Activated CD4-positive, CD25-positive, alpha-beta regulatory T cell treated with anti-CD3 and anti-CD28 coated beads, Interleukin-2, amount 50 U/mL, for 24 hours (primary cell): ENCODE data around the gene BRWD1.

Source experiments
- ATAC-seq, 2 donors: fragments of 150-1000 bp; cut with Tn5 transposase; one replicate each; pipeline ENCODE4 v1.10.0; 2021; ENCODE audit warnings: mild to moderate bottlenecking in 1 of 2, moderate library complexity in 1 of 2

BRWD1 gene

GRCh38 chr21:39326607-39327307 is 13.3 kb upstream of the BRWD1 start:
- ATAC-seq: no peak

- no peak for ATAC-seq
Measured at GRCh38 chr21:39325458-39325857, 12.0 kb upstream of the BRWD1 start.

GRCh38 chr21:39321424-39321823 is 8.0 kb upstream of the BRWD1 start:
- no peak for ATAC-seq

GRCh38 chr21:39319814-39320332 is 6.4 kb upstream of the BRWD1 start:
- no peak for ATAC-seq

GRCh38 chr21:39319251-39319756 is 5.9 kb upstream of the BRWD1 start:
- ATAC-seq: no peak

- no peak for ATAC-seq
Measured at GRCh38 chr21:39318091-39318959, 4.9 kb upstream of the BRWD1 start.

GRCh38 chr21:39317134-39318090 is 4.0 kb upstream of the BRWD1 start:
- ATAC-seq: no peak

GRCh38 chr21:39316729-39317128 is 3.3 kb upstream of the BRWD1 start:
- no peak for ATAC-seq

- peak; percentile 22 to 37 for ATAC-seq
Measured at GRCh38 chr21:39315603-39316445, 2.4 kb upstream of the BRWD1 start.

- ATAC-seq: peak; percentile 9 to 24
Measured at GRCh38 chr21:39314143-39315027, 953 bp upstream of the BRWD1 start.

- ATAC-seq: peak in 1 of 2 donors; percentile 1
Measured at GRCh38 chr21:39313042-39313570, 326 bp downstream of the BRWD1 start.

GRCh38 chr21:39312112-39313041 is 1.1 kb downstream of the BRWD1 start:
- peak; percentile 82 to 86 for ATAC-seq

GRCh38 chr21:39311164-39311563 is 2.3 kb downstream of the BRWD1 start:
- no peak for ATAC-seq

GRCh38 chr21:39307466-39307865 is 6.0 kb downstream of the BRWD1 start:
- ATAC-seq: no peak

- no peak for ATAC-seq
Measured at GRCh38 chr21:39300587-39300986, 12.8 kb downstream of the BRWD1 start.

GRCh38 chr21:39296891-39297290 is 16.5 kb downstream of the BRWD1 start:
- no peak for ATAC-seq

GRCh38 chr21:39288987-39289386 is 24.4 kb downstream of the BRWD1 start:
- ATAC-seq: no peak

- ATAC-seq: no peak
Measured at GRCh38 chr21:39282911-39283310, 30.5 kb downstream of the BRWD1 start.

- no peak for ATAC-seq
Measured at GRCh38 chr21:39281853-39282252, 31.6 kb downstream of the BRWD1 start.
